ENCODE data around the gene KRT12.
"Not testable (repeated sequence)": the region's sequence is repeated elsewhere in the genome, so short reads cannot be mapped to it uniquely, and the experiment has no call there.

The KRT12 gene

GRCh38 chr17:40884708-40885512, 17.9 kb upstream of the KRT12 start, which contains the start of gene KRT20:
KRT20 (minus strand) TSS chr17:40885242; CDS start chr17:40885185, 57 bp downstream.
- no peak for DNase-seq (ENCODE audit: extremely low read depth in 1 of 2, low read depth in 1 of 2)

- no peak for DNase-seq (ENCODE audit: extremely low read depth in 1 of 2, low read depth in 1 of 2)
Observed at GRCh38 chr17:40883626-40884334, 16.8 kb upstream of the KRT12 start.

- DNase-seq (ENCODE audit: extremely low read depth in 1 of 2, low read depth in 1 of 2): no peak
Observed at GRCh38 chr17:40883031-40883430, 16.0 kb upstream of the KRT12 start.

- DNase-seq (ENCODE audit: extremely low read depth in 1 of 2, low read depth in 1 of 2): no peak
Observed at GRCh38 chr17:40879026-40879425, 12.0 kb upstream of the KRT12 start.

GRCh38 chr17:40878044-40878443, 11.0 kb upstream of the KRT12 start:
- DNase-seq (ENCODE audit: extremely low read depth in 1 of 2, low read depth in 1 of 2): no peak

GRCh38 chr17:40873801-40874200, 6.8 kb upstream of the KRT12 start:
- no peak for DNase-seq (ENCODE audit: extremely low read depth in 1 of 2, low read depth in 1 of 2)

- DNase-seq (ENCODE audit: extremely low read depth in 1 of 2, low read depth in 1 of 2): no peak
Observed at GRCh38 chr17:40873255-40873654, 6.2 kb upstream of the KRT12 start.

GRCh38 chr17:40872416-40872815, 5.4 kb upstream of the KRT12 start:
- no peak for DNase-seq (ENCODE audit: extremely low read depth in 1 of 2, low read depth in 1 of 2)

GRCh38 chr17:40871316-40871715, 4.3 kb upstream of the KRT12 start:
- no peak for DNase-seq (ENCODE audit: extremely low read depth in 1 of 2, low read depth in 1 of 2)

GRCh38 chr17:40870136-40870535, 3.1 kb upstream of the KRT12 start:
- no peak for DNase-seq (ENCODE audit: extremely low read depth in 1 of 2, low read depth in 1 of 2)

- no peak for DNase-seq (ENCODE audit: extremely low read depth in 1 of 2, low read depth in 1 of 2)
Observed at GRCh38 chr17:40864661-40865390, 2.2 kb downstream of the KRT12 start.

GRCh38 chr17:40862985-40863733, 3.9 kb downstream of the KRT12 start:
- peak in 1 of 2 donors; percentile 3 for DNase-seq (ENCODE audit: extremely low read depth in 1 of 2, low read depth in 1 of 2)

GRCh38 chr17:40859536-40859935, 7.5 kb downstream of the KRT12 start:
- DNase-seq (ENCODE audit: extremely low read depth in 1 of 2, low read depth in 1 of 2): no peak

GRCh38 chr17:40858667-40859066, 8.4 kb downstream of the KRT12 start:
- DNase-seq (ENCODE audit: extremely low read depth in 1 of 2, low read depth in 1 of 2): not testable (repeated sequence)

GRCh38 chr17:40857535-40857934, 9.5 kb downstream of the KRT12 start:
- no peak for DNase-seq (ENCODE audit: extremely low read depth in 1 of 2, low read depth in 1 of 2)

GRCh38 chr17:40854175-40854814, 12.7 kb downstream of the KRT12 start:
- DNase-seq (ENCODE audit: extremely low read depth in 1 of 2, low read depth in 1 of 2): no peak

- DNase-seq (ENCODE audit: extremely low read depth in 1 of 2, low read depth in 1 of 2): no peak
Observed at GRCh38 chr17:40852364-40852763, 14.7 kb downstream of the KRT12 start.

GRCh38 chr17:40850293-40850972, 16.6 kb downstream of the KRT12 start:
- no peak for DNase-seq (ENCODE audit: extremely low read depth in 1 of 2, low read depth in 1 of 2)

- no peak for DNase-seq (ENCODE audit: extremely low read depth in 1 of 2, low read depth in 1 of 2)
Observed at GRCh38 chr17:40849723-40850122, 17.3 kb downstream of the KRT12 start.

Measured in stimulated activated CD8-positive, alpha-beta memory T cell treated with anti-CD3 and anti-CD28 coated beads, Interleukin-7, amount 100 ng/mL, for 48 hours (primary cell).